ENCODE data around the gene CCDC54.

CCDC54 gene

GRCh38 chr3:107392549-107393165 is 15.4 kb downstream of the CCDC54 start:
- in situ Hi-C loops (cut with MboI; ENCODE audit: low sequenced_read_pairs): no loop called here

- in situ Hi-C loops (cut with MboI; ENCODE audit: low sequenced_read_pairs): no loop called here
Observed at GRCh38 chr3:107394502-107394901, 17.3 kb downstream of the CCDC54 start.

GRCh38 chr3:107395066-107395465 is 17.8 kb downstream of the CCDC54 start:
- in situ Hi-C loops (cut with MboI; ENCODE audit: low sequenced_read_pairs): no loop called here

GRCh38 chr3:107401301-107401700 is 24.1 kb downstream of the CCDC54 start:
- in situ Hi-C loops (cut with MboI; ENCODE audit: low sequenced_read_pairs): no loop called here

- in situ Hi-C loops (cut with MboI; ENCODE audit: low sequenced_read_pairs): no loop called here
Observed at GRCh38 chr3:107402214-107402613, 25.0 kb downstream of the CCDC54 start.

- in situ Hi-C loops (cut with MboI; ENCODE audit: low sequenced_read_pairs): no loop called here
Observed at GRCh38 chr3:107404727-107405469, 27.7 kb downstream of the CCDC54 start.

GRCh38 chr3:107407355-107407754 is 30.1 kb downstream of the CCDC54 start:
- in situ Hi-C loops (cut with MboI; ENCODE audit: low sequenced_read_pairs): no loop called here

- in situ Hi-C loops (cut with MboI; ENCODE audit: low sequenced_read_pairs): no loop called here
Observed at GRCh38 chr3:107408513-107408912, 31.3 kb downstream of the CCDC54 start.

GRCh38 chr3:107409365-107409764 is 32.1 kb downstream of the CCDC54 start:
- in situ Hi-C loops (cut with MboI; ENCODE audit: low sequenced_read_pairs): no loop called here

- in situ Hi-C loops (cut with MboI; ENCODE audit: low sequenced_read_pairs): no loop called here
Observed at GRCh38 chr3:107410606-107411005, 33.4 kb downstream of the CCDC54 start.

GRCh38 chr3:107411056-107411455 is 33.8 kb downstream of the CCDC54 start:
- in situ Hi-C loops (cut with MboI; ENCODE audit: low sequenced_read_pairs): no loop called here

GRCh38 chr3:107411779-107412178 is 34.5 kb downstream of the CCDC54 start:
- in situ Hi-C loops (cut with MboI; ENCODE audit: low sequenced_read_pairs): no loop called here

GRCh38 chr3:107412376-107412775 is 35.1 kb downstream of the CCDC54 start:
- in situ Hi-C loops (cut with MboI; ENCODE audit: low sequenced_read_pairs): no loop called here

GRCh38 chr3:107413264-107413663 is 36.0 kb downstream of the CCDC54 start:
- in situ Hi-C loops (cut with MboI; ENCODE audit: low sequenced_read_pairs): no loop called here

- in situ Hi-C loops (cut with MboI; ENCODE audit: low sequenced_read_pairs): no loop called here
Observed at GRCh38 chr3:107414325-107414964, 37.2 kb downstream of the CCDC54 start.

GRCh38 chr3:107416138-107416537 is 38.9 kb downstream of the CCDC54 start:
- in situ Hi-C loops (cut with MboI; ENCODE audit: low sequenced_read_pairs): no loop called here

GRCh38 chr3:107416886-107417285 is 39.6 kb downstream of the CCDC54 start:
- in situ Hi-C loops (cut with MboI; ENCODE audit: low sequenced_read_pairs): no loop called here

- in situ Hi-C loops (cut with MboI; ENCODE audit: low sequenced_read_pairs): no loop called here
Observed at GRCh38 chr3:107421170-107421792, 44.0 kb downstream of the CCDC54 start.

- in situ Hi-C loops (cut with MboI; ENCODE audit: low sequenced_read_pairs): no loop called here
Observed at GRCh38 chr3:107421881-107422280, 44.6 kb downstream of the CCDC54 start.

GRCh38 chr3:107425033-107425432 is 47.8 kb downstream of the CCDC54 start:
- in situ Hi-C loops (cut with MboI; ENCODE audit: low sequenced_read_pairs): no loop called here

- in situ Hi-C loops (cut with MboI; ENCODE audit: low sequenced_read_pairs): no loop called here
Observed at GRCh38 chr3:107426223-107426622, 49.0 kb downstream of the CCDC54 start.

Measured in HL-60/S4 treated with retinoic acid at 250 ng/mL for 4 days and 3 days (cell line).